VCaP (cell line): Measurements from ENCODE around the gene ACAP3.

Experiments used
- H3K27ac ChIP-seq: fragments of 450-650 bp; 2 replicates; pipeline ENCODE4 v1.5.1; 2017
- TF ChIP-seq, protein P1 (sequence below): fragments of 450-650 bp; conservative IDR thresholded peaks from 2 replicates; pipeline ENCODE4 v1.5.1; 2017; ENCODE audit warnings: mild to moderate bottlenecking, moderate library complexity

Gene ACAP3

DNA sequence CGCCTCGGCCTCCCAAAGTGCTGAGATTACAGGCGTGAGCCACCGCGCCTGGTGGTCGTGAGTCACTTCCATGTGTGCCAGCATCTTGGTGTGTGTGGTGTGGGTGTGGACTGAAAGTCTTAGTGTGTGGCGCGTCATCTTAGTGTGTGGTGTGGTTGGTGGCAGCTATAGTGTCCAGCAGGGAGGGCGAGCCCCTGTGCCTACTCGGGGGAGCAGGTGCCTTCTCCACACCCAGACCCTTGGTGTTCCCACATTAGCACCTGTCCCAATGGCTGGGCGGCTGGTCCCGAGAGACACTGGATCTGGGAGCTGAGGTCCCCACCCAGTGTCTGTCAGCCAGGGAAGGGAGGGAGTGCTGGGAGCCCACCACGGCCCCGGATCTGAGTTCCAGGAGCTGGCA is 24.7 kb downstream of the ACAP3 start:
- TF ChIP-seq, protein P1, sequence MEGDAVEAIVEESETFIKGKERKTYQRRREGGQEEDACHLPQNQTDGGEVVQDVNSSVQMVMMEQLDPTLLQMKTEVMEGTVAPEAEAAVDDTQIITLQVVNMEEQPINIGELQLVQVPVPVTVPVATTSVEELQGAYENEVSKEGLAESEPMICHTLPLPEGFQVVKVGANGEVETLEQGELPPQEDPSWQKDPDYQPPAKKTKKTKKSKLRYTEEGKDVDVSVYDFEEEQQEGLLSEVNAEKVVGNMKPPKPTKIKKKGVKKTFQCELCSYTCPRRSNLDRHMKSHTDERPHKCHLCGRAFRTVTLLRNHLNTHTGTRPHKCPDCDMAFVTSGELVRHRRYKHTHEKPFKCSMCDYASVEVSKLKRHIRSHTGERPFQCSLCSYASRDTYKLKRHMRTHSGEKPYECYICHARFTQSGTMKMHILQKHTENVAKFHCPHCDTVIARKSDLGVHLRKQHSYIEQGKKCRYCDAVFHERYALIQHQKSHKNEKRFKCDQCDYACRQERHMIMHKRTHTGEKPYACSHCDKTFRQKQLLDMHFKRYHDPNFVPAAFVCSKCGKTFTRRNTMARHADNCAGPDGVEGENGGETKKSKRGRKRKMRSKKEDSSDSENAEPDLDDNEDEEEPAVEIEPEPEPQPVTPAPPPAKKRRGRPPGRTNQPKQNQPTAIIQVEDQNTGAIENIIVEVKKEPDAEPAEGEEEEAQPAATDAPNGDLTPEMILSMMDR: no peak
- H3K27ac ChIP-seq: no peak overlapping the region

DNA sequence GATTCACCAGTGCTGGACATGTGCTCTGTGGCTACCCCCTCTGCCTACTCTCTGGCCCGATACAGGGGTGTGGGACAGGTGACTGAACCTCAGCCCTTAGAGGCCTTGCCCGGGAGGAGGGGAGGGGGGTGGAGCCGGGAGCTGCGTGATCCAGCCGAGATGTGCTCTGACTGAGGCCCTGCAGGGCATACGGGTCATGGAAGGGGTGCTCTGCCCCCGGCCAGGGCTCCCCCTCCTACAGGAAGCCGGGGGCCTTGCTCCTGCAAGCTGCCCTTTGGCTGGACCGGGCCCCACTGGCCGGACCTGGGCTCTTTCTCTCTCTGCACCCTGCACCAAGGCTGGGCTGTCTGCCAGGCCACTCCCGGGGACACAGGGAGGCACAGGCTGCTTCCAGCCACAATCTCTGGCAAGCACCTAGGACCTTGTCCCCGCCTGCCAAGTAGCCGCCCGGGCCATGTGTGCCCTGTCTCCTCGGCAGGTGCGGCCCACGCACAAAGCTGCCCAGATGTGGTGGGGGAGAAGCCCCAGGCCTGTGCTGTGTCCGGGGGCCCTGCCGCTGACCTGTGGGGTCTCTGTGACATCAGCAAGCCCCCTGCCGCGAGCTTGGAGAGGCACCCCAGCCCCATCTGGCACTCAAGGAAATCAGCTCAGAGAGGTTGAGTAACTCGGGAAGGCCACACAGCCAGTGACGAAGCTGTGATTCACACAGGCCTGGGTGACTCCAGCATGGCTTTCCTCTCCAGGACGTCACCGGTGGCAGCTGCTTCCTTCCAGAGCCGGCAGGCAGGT is 26.0 kb downstream of the ACAP3 start:
- TF ChIP-seq, protein P1: no peak
- peak overlapping the region; percentile 67 for H3K27ac ChIP-seq

DNA sequence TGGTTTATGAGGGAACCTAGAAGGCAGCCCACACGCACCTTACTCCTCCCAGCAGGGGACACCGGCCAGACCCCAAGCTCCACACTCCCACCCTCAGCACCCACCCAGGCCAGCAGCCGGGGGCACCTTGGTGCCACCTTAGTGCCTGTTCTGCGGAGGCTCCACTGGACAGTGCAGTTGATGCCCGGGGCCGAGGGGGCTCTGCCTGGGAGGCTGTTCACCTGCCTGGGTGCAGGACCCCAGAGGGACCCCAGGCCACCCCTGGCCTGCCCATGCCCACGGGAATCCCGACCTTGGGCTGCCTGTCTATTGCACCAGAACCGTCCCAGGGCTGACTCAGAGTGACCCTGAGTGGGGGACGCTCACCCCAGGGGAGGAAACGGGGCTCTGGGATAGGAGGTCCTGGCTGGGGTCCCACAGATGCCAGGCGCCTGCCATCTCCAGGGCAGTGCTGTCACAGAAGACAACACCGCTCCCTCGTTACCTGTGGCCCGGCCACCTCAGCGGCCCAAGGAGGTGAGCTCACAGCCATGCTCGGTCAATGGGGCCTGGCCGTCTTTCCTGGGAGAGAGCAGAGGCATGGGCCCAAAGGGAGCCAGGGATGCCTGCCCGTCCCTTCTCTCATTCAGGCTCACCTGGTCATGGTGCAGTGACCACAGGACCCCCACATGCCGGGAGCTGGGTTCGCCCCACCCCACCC is 26.8 kb downstream of the ACAP3 start:
- H3K27ac ChIP-seq: peak overlapping the region; percentile 67
- TF ChIP-seq, protein P1: no peak

DNA sequence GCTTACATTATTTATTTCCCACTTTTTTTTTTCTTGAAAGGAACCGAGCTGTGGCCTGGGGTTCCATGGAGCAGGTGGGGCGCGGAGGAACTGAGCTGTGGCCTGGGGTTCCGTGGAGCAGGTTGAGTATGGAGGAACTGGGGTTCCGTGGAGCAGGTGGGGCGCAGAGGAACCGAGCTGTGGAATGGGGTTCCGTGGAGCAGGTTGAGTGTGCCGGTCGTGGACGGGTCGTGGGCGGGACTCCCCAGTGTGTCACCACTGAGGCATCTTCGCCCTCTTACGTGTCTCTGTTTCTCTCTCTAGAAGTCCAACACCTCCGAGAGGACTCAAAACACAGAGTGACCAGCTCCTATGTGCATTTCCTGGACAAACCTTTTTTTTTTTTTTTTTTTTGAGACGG is 28.7 kb downstream of the ACAP3 start:
- H3K27ac ChIP-seq: no peak overlapping the region

DNA sequence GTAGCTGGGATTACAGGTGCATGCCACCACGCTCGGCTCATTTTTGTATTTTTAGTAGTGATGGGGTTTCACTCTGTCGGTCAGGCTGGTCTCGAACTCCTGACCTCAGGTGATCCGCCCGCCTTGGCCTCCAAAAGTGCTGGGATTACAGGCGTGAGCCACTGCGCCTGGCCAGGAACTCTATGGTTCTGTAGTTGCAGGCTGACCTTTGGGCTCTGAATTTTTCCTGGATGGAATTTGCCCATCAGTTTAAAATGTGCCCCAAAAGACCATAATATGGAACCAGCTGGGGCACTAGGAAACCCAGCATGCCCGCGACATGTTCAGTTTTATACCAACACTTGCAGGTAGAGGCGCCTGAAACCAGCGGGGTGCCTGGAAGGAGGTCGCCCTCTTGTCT is 29.1 kb downstream of the ACAP3 start:
- TF ChIP-seq, protein P1: no peak
- H3K27ac ChIP-seq: no peak overlapping the region

More for the DNA sequence above, 28.7 kb downstream of the ACAP3 start:
- TF ChIP-seq, protein P1: no peak

DNA sequence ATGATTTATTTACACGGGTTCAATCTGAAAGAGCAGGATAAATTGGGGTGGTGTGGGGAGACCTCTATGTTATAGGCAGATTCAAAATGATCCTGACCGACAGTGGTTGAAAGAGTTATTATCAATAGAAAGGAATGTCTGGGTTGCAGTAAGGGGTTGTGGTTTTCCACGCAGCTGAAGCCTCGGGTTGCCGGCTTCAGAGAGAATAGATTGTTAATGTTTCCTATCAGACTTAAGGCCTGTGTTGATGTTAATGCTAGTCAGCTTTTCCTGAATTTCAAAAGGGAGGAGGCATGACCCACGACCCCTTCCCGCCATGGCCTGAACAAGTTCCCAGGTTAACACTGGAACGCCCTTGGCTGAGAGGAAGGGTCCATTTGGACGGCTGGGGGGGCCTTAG is 31.9 kb downstream of the ACAP3 start:
- no peak overlapping the region for H3K27ac ChIP-seq
- TF ChIP-seq, protein P1: no peak

DNA sequence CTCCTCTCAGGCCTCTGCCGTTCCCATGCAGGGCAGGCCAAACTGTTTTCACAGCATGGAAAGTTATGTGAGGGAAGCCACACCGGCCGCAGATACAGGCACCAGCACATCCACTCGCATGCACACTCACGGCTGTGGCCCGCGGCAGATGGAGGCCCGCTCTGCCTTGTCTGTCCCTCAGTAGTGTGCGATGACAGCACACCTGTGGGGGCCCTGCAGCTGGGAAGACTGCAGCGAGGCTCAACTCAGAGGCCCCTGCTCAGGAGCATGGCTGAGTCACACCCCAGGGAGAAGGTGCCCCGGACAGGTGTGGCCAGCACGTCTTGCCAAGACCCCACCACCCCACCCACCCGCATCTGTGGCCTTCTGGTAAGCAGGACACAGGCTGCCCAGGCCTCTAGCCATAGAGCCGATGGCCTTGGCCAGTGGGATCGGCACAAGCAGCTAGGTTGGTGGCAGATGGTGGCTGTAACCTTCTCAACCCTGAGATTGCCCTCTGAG is 32.7 kb downstream of the ACAP3 start:
- TF ChIP-seq, protein P1: no peak
- peak overlapping the region; percentile 98; the same call in 1 of the 2 replicates for H3K27ac ChIP-seq
